K562 (cell line): ENCODE data around the gene SIDT2. TPM values are rescaled to one million over a fixed set of nuclear protein-coding genes. Genes with fewer than 3 reads are reported as not detected.

ENCODE experiments used
- ATAC-seq: fragments of 200-7000 bp; cut with Tn5 transposase; 3 replicates; pipeline ENCODE4 v1.9.1; 2020; ENCODE audit warnings: moderate library complexity
- BruUV-seq: library from RNA; stranded (reverse); fragments of 400-500 nt; replicated peaks from 2 replicates; lab custom pipeline; 2021; lab: Mats Ljungman, UMichigan
- CTCF ChIA-PET: fragments of 300-600 bp; formaldehyde crosslinking; extraction: SDS; loops from one replicate; lab custom pipeline; 2021; ENCODE audit warnings: low intra/inter-chr PET ratio; lab: Yijun Ruan, JAX
- POLR2A ChIA-PET: fragments of 300-600, 350-650 bp; sonication (Branson Sonifier 250); formaldehyde crosslinking; extraction: SDS; loops from one replicate; lab custom pipeline; 2021; ENCODE audit warnings: antibody characterized with exemption, inconsistent platforms; lab: Yijun Ruan, JAX
- DNase-seq, 4 experiments: peaks; one replicate each; pipeline versions ENCODE4 v3.0.0 to v3.0.0-alpha.2; 2011 to 2018; ENCODE audit warnings: low spot score in 3 of 4, mixed read lengths in 3 of 4; ENCODE audit errors: extremely low read depth in 1 of 4
- FAIRE-seq: peaks from 2 replicates; lab custom pipeline; 2011; peaks lifted over from hg19 to GRCh38; lab: Jason Lieb, UNC
- H2AFZ ChIP-seq: 2 replicates; pipeline ENCODE4 v1.6.0; 2011; ENCODE audit warnings: low read depth, low read length, control low read depth, inconsistent platforms
- H3K27ac ChIP-seq: fragments of 200-600 bp; 3 replicates; pipeline ENCODE4 v1.8.0; 2011; ENCODE audit warnings: low read depth, mild to moderate bottlenecking, control low read depth, inconsistent platforms, low read length, moderate library complexity, mixed read lengths; ENCODE audit errors: extremely low read depth
- H3K27me3 ChIP-seq, 2 experiments: fragments of 300-600 bp in 1 of 2; 2 replicates in 1 of 2; 3 replicates in 1 of 2; pipeline versions ENCODE4 v1.6.0 to v1.8.0; 2011; ENCODE audit warnings: inconsistent platforms in 2 of 2, low read length in 2 of 2, mild to moderate bottlenecking in 1 of 2, mixed read lengths in 1 of 2, moderate library complexity in 1 of 2; ENCODE audit not compliant: control insufficient read depth in 2 of 2, insufficient read depth in 2 of 2
- H3K36me3 ChIP-seq: fragments of 300-600 bp; 3 replicates; pipeline ENCODE4 v1.8.0; 2011; ENCODE audit warnings: mild to moderate bottlenecking, low read length, inconsistent platforms; ENCODE audit not compliant: control insufficient read depth, insufficient read depth
- H3K4me1 ChIP-seq, 2 experiments: fragments of 200-600 bp in 1 of 2; replicated peaks in 1 of 2; 2 replicates in 1 of 2; 3 replicates in 1 of 2; pipeline versions ENCODE4 v1.5.1 to v1.8.0; 2011; ENCODE audit warnings: inconsistent platforms in 2 of 2, low read length in 2 of 2, mild to moderate bottlenecking in 1 of 2, mixed read lengths in 1 of 2, moderate library complexity in 1 of 2; ENCODE audit not compliant: control insufficient read depth in 2 of 2, insufficient read depth in 2 of 2
- H3K4me2 ChIP-seq: 2 replicates; pipeline ENCODE4 v1.6.1; 2011; ENCODE audit warnings: low read length, control low read depth, inconsistent platforms, mixed read lengths; ENCODE audit not compliant: insufficient read depth
- H3K4me3 ChIP-seq: fragments of 200-600 bp; sonication (generic), shearing (Covaris generic); 2 replicates; pipeline ENCODE4 v1.5.1; 2016; ENCODE audit warnings: control low read depth, inconsistent platforms
- H3K79me2 ChIP-seq: fragments of 200-600 bp; 3 replicates; pipeline ENCODE4 v1.8.0; 2011; ENCODE audit warnings: low read length, inconsistent platforms; ENCODE audit not compliant: control insufficient read depth, insufficient read depth
- H3K9ac ChIP-seq, 2 experiments: 2 replicates each; pipeline versions ENCODE4 v1.6.0 to v1.6.1; 2011; ENCODE audit warnings: low read depth in 2 of 2, low read length in 2 of 2, control low read depth in 1 of 2, inconsistent platforms in 1 of 2, mild to moderate bottlenecking in 1 of 2, mixed read lengths in 1 of 2; ENCODE audit not compliant: insufficient read depth in 1 of 2
- H3K9me1 ChIP-seq: one replicate; pipeline ENCODE4 v1.6.0; 2011; ENCODE audit warnings: inconsistent platforms, mild to moderate bottlenecking, low read length, moderate library complexity; ENCODE audit not compliant: control insufficient read depth, insufficient read depth
- H3K9me3 ChIP-seq: replicated peaks from 2 replicates; pipeline ENCODE4 v1.5.1; 2011; ENCODE audit warnings: low read depth, low read length, inconsistent platforms; ENCODE audit not compliant: control insufficient read depth, insufficient read depth
- H4K20me1 ChIP-seq: replicated peaks from 2 replicates; pipeline ENCODE4 v1.6.1; 2011; ENCODE audit warnings: low read length, inconsistent platforms, mixed read lengths; ENCODE audit not compliant: control insufficient read depth, insufficient read depth
- KLF6 ChIP-seq: fragments of 250-450 bp; sonication (Bioruptor Pico); IDR thresholded peaks from 2 replicates; pipeline ENCODE4 v1.4.0; 2020; ENCODE audit warnings: mild to moderate bottlenecking, moderate library complexity, borderline replicate concordance
- SPI1 ChIP-seq: IDR thresholded peaks from 2 replicates; pipeline ENCODE4 v1.6.1; 2011; ENCODE audit warnings: low read depth, low read length, control low read depth, borderline replicate concordance
- ZBTB11 ChIP-seq, 3 experiments: fragments of 200-800 bp in 1 of 3; fragments of 250-450 bp in 1 of 3; fragments of 450-650 bp in 1 of 3; sonication (Bioruptor Pico) in 1 of 3; sonication (Bioruptor generic) in 1 of 3; formaldehyde crosslinking in 1 of 3; IDR thresholded peaks; 2 replicates each; pipeline versions ENCODE4 v1.6.1 to v1.8.0; 2016 to 2022; ENCODE audit warnings: mild to moderate bottlenecking in 2 of 3, missing genetic modification characterization in 2 of 3, missing compliant biosample characterization in 1 of 3, moderate library complexity in 1 of 3
- ZNF143 ChIP-seq: sonication (generic); formaldehyde crosslinking; IDR thresholded peaks from 2 replicates; pipeline ENCODE4 v1.9.0; 2022; ENCODE audit warnings: mild to moderate bottlenecking, missing genetic modification reagents
- WGBS: fragments of 100-300 bp; shearing (Covaris generic); methylation state at CpG from one replicate; pipeline ENCODE4 v1.1.6; 2016; ENCODE audit warnings: low coverage, mixed read lengths; ENCODE audit not compliant: insufficient coverage; ENCODE audit errors: missing lambda C conversion rate; 5-methylcytosine and 5-hydroxymethylcytosine counted together
- in situ Hi-C: fragments of 300-500 bp; cut with MboI; formaldehyde crosslinking; loops from 4 replicates; pipeline ENCODE4 v1.15.0; 2018; ENCODE audit warnings: inconsistent platforms, mixed read lengths
- intact Hi-C: fragments of 100-400 bp; cut with micrococcal nuclease; formaldehyde crosslinking; loops from 2 replicates; pipeline ENCODE4 v1.14.2; 2022
- polyA plus RNA-seq, 8 experiments: library from polyadenylated mRNA; depleted of rRNA in 4 of 8; stranded (reverse) in 5 of 8; unstranded in 3 of 8; fragments of >200 nt; fragmentation: Nextera tagmentation in 2 of 8; fragmentation: Illumina TruSeq in 1 of 8; extraction: Ambion mirVana in 2 of 8; extraction: Trizol in 1 of 8; gene quantifications; 2 replicates each; pipeline versions ENCODE4 v1.2.1 to v1.2.3, GENCODE V29; 2011 to 2014; ENCODE audit warnings: inconsistent platforms in 1 of 8, missing spikeins in 1 of 8
- total RNA-seq, 7 experiments: library from RNA; depleted of rRNA in 6 of 7; stranded (reverse); fragments of >200 nt in 6 of 7; fragmentation: Illumina TruSeq in 2 of 7; extraction: Trizol in 2 of 7; gene quantifications; 2 replicates each; pipeline versions ENCODE4 v1.2.1 to v1.2.3, GENCODE V29; 2011 to 2021; ENCODE audit warnings: low replicate concordance in 1 of 7

Gene SIDT2
- total and polyA plus RNA-seq, 9 of the 15 experiments (the other 6 are each of a cell fraction or from before 2014, with no cell fraction given) = 2.4 to 20.2 (median 6.5) TPM

DNA sequence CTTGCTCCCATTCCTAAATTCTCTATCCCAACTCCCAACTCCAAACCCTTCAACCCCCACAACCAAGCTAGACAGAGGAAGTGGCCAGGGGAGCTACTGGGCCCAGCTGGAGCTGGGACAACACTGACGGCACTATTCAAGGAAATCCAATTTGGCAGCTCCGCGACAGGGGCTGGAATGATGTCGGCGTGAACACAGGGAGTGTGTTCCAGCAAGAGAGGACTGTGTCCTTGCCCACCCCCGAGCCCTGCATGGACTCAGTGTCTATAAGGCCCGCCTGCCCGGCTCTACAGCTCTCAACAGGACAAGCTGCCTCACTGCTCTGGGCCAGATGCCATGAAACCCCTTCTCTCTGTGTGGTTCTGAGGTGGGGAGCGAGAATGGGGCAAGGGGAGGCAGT is 42.0 kb downstream of the SIDT2 start:
- H3K4me2 ChIP-seq = no peak overlapping the region; the same call in 1 of the 2 replicates
- DNase-seq (no peak), FAIRE-seq (no peak), ATAC-seq (no peak)
- peak; percentile 8; the same call in 1 of the 2 replicates for TF ChIP-seq SPI1
- 0 out of 6 replicates have a peak, but pooled peaks of 1 of the 3 experiments have one; percentile 18 for TF ChIP-seq ZBTB11 (CRISPR knock-in tag; IDR thresholded peaks at IDR 0.05)
- TF ChIP-seq ZNF143 = no peak
- no peak for TF ChIP-seq KLF6
- peak overlapping the region in 1 of 2 experiments; percentile 72; a peak in 2 of 4 replicates for H3K9ac ChIP-seq
- intact Hi-C loops = no loop called here
- no peaks in the 10 kb centered on the region for H3K27me3 ChIP-seq
- in situ Hi-C loops = loop anchor here (10.0 kb wide), 1 partner anchor 336 kb away; no protein-coding TSS in a partner anchor
- no peaks in the 10 kb centered on the region for H3K9me3 ChIP-seq
- ChIA-PET CTCF (no interaction called here), POLR2A (interaction anchor here (0.6 to 3.3 kb wide), 7 partner anchors 10 to 60 kb away, joined by 3 to 20 read pairs (median 3); partner anchors contain the start of gene PCSK7)
- H3K4me3 ChIP-seq = no peak overlapping the region
- H3K79me2 ChIP-seq = no peaks in the 10 kb centered on the region
- no peak overlapping the region for H2AFZ ChIP-seq
- H3K36me3 ChIP-seq = peaks cover 69% of the 10 kb centered on the region
- peaks cover 10% of the 10 kb centered on the region for H4K20me1 ChIP-seq
- WGBS = 91% methylated on average over 9 of the region's 9 CpGs
- no TSS peak for BruUV-seq
- no peak overlapping the region; the same call in 1 of the 3 replicates for H3K27ac ChIP-seq
- H3K4me1 ChIP-seq = peaks cover 52 to 54% of the 10 kb centered on the region in 2 experiments; a peak in 4 of 5 replicates
- H3K9me1 ChIP-seq = peaks cover 8% of the 10 kb centered on the region
